ENCODE results near the gene ZNF883.

The ZNF883 gene

GRCh38 chr9:112917047-112917986 is 94.7 kb downstream of the ZNF883 start:
- no peak for FAIRE-seq

DNA sequence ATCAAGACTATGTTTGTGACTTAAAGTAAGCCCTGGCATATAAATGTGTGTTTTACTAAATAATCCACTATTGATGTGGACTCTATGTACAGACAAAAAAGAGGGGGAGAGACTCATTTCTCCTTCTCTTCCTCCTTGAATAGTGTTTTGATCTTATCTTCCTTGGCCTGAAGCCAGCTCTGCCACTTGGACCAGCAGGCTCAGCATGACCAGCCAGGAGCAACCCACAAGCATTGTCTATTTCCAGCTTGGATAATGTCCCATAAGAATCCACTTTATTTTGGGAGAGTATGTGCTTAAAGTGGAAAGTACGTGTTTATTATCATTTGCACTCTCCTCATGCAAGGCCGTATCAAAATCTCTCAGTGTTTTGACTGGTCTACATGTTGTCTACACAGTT is 97.5 kb downstream of the ZNF883 start:
- FAIRE-seq: no peak

- no peak for FAIRE-seq
These were observed 98.7 kb downstream of the ZNF883 start for GRCh38 chr9:112913326-112913725.

DNA sequence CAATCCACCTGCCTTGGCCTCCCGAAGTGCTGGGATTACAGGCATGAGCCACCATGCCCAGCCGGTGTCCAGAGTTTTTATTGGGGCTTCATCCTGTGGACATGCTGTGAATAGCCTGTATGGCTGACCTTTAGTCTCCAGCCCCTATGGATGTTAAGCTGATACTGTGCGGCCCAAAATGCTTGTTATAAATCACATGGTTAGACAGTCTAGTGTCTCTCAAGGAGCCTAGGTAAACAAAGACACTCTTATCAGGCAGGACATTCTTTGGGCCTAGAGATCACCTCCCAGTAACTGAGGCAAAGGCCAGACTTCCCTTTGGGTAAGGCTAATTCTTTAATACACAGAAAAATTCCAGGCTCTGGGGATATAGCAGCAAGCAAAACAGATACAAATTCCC is 99.4 kb downstream of the ZNF883 start:
- FAIRE-seq: no peak

GRCh38 chr9:112911736-112912135 is 100.3 kb downstream of the ZNF883 start:
- no peak for FAIRE-seq

Data from islet of Langerhans (tissue), 1 donor.